HG03060 (cell line): ENCODE measurements around the gene BIRC7.

ENCODE experiments used
- ATAC-seq: cut with Tn5 transposase; IDR thresholded peaks from one replicate; pipeline ENCODE4 v1.9.1; 2021; ENCODE audit warnings: low read depth, moderate number of reproducible peaks; ENCODE audit not compliant: unreplicated experiment

BIRC7 gene

GRCh38 chr20:63278661-63279060, 43.0 kb downstream of the BIRC7 start:
- ATAC-seq = no peak

DNA sequence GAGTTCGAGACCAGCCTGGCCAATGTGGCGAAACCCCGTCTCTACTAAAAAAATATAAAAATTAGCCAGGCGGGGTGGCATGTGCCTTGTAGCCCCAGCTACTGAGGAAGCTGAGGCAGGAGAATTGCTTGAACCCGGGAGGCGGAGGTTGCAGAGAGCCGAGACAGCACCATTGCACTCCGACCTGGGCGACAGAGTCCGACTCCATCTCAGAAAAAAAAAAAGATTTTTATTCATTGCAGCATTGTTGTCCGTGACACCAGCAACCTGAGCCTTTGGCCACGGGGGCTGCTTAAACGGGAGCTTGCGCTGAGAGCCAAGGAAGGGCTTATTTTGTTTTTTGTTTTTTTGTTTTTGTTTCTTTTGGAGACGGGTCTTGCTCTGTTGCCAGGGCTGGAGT, 44.2 kb downstream of the BIRC7 start:
- no peak for ATAC-seq

DNA sequence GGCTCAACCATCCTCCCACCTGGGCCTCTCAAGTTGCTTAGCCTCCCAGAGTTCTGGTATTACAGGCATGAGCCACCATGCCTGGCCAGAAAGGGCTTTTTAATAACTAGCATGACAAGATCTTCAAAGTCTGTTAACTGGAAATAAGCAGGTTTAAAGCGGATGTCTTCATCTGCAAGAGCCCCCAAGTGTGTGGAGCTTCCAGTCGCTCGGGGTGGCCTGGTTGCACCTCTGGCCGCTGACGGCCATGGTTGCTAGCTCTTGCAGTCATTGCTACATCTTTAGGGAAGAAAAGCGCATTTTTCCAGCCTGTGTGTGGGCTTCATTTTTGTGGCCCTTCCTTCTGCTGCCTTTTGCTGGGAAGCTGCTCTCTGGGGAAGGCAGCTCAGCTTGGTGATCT, 44.7 kb downstream of the BIRC7 start:
- ATAC-seq = no peak

GRCh38 chr20:63280929-63281545, 45.3 kb downstream of the BIRC7 start:
- ATAC-seq = no peak

DNA sequence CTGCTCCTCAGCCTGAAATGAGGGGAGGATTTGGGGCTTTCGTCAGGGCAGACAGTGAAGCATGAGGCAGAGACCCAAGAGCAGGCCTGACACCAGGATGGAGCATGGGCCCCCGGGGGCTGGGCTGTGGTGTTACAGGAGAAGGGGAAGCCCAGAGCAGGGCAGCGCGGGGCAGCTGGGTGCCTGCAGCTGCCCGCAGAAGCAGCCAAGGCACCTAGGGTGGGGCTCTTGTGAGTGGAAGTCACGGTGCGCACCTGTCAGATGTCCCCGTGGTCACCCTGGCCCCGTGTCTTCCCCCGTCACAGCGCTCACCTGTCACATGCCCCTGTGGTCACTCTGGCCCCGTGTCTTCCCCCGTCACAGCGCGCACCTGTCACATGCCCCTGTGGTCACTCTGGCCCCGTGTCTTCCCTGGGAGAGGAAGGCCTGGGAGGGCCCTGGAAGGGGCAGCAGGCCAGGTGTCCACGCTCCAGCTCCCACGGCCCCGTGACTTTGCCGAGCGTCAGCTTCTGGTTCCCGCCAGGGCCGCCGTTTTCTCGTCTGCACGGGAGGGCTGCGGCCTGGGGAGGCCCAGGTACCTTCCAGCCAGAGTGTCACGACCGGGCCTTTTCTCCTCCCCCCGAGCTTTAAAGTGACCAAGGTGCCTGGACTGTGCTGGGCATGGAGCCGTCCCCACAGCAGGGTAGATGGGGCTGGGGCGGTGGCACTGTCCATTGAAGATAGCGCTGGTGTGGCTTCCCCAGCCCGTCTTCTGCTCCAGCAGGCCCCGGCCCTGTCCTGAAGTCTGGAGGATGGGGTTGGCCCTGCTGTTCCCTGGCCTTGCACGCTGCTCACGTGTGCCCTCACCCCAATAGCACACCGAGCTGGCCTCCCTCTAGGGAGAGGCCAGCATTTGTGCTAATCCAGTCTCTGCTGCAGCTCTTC, 46.3 kb downstream of the BIRC7 start:
- no peak for ATAC-seq

DNA sequence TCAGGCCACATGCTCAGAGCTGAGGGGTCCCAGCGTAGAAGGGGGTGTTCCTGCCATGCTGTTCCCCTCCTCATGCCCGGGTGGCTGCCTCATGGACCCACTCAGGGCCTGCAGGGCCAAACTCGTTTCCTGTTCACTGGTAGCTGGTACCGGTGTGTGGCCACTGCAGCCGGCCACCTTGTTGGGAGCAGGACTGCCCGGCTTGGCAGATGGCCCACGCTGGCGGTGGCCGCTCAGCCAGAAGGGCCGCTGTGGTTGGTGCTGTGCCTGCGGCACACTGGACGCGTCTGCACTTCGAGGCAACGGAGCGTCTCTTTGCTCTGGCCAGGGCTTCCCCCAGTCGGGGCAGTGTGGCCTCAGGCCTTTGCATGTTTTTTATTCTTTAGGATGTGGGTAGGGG, 47.2 kb downstream of the BIRC7 start:
- no peak for ATAC-seq

GRCh38 chr20:63283397-63284082, 47.8 kb downstream of the BIRC7 start:
- ATAC-seq = no peak

DNA sequence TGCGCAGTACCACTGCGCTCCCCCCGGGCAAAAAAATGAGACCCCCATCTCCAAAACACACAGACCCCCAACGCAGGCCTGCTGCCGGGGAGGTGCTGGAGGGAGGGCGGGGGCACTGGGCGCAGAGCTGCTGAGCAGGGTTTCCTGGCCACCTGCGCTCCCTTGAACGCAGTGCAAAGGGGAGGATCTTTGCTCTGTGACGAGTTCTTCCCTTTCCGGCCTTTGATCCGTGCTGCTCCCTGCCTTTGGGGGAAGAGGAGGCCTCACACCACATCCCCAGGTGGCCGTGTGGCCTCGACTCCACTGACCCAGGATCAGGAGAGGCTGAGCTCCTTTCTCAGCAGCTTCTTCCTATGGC, 48.4 kb downstream of the BIRC7 start:
- no peak for ATAC-seq

GRCh38 chr20:63284544-63284949, 48.8 kb downstream of the BIRC7 start:
- no peak for ATAC-seq

GRCh38 chr20:63284981-63285524, 49.3 kb downstream of the BIRC7 start:
- ATAC-seq = no peak

- no peak for ATAC-seq
Observed at GRCh38 chr20:63285636-63286615, 50.2 kb downstream of the BIRC7 start.

- ATAC-seq = no peak
Observed at GRCh38 chr20:63286781-63287696, 51.3 kb downstream of the BIRC7 start.

GRCh38 chr20:63287697-63288580, 52.2 kb downstream of the BIRC7 start:
- ATAC-seq = no peak

DNA sequence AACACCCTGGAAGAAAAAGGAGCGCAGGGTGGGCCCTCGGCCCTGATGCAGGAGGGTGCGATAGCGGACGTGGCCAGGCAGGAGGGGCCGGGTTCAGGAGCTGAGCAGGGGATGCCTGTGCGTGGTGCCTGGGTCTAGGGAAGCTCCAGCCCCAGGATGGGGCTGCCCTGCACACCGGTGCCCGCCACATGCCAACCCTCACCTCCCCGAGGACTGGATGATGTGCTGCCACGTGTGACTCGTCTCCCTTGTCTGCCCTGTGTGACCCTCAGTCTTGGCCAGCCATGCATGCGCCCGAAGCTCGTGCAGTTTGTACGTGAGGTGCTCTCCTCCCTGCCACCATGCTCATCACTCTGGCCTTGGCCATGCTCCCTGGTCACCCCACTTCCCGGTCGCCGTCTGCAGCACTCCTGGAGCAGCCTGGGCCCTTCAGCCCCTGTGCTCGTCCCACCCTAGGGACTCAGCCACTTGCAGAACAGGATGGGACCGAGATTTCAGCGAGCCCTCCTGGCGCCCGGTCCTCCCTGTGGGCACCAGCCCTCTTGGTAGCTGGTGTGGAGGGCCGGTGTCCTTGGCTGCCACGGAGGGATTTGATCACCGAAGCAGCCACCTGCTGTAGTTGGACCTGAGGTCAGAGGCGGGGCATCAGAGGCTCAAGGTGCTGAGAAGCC, 53.0 kb downstream of the BIRC7 start:
- ATAC-seq = no peak

DNA sequence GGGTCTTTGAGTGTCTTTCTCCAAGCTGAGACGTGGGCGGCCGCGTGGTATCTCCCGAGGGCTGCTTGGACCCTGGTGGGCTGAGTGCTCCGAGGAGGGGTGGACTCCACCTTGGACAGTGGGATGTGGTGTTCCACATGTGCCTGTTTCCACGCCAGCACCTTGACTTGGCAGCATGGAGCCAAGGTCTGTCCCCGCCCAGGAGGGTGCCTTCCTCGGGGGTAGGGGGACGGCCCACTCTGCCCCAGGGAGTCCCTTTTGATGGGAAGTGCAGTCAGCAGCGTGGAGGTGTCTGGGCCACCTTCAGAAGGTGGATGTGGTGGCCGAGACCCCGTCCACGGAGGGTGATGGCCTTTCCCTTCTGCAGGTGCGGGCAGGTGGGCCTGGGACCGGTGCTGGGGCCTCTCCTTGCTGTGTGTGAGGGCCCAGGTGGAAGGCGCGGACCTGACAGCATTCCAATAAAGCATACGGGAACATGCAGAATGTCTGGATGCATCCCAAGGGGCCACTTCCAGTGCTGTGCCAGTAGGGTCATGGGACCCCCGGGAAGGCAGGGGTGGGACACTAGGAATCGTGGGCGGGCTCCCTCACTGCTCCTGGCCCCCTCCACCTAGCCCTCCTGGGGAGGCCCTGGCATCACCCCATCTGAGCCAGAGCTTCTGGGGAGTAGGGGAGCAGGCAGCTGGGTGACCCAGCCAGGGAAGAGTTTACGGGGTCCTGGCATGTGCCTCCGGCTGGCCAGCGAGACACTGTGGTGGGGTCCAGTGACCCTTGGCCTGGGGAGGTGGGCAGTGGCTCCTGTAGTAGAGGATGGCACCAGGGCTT, 53.8 kb downstream of the BIRC7 start:
- ATAC-seq = no peak
